ENCODE data around the gene MAML3.

The MAML3 gene

GRCh38 chr4:140126261-140126660, 27.7 kb downstream of the MAML3 start:
- DNase-seq (ENCODE audit: low read depth in 2 of 2), result no peak

DNA sequence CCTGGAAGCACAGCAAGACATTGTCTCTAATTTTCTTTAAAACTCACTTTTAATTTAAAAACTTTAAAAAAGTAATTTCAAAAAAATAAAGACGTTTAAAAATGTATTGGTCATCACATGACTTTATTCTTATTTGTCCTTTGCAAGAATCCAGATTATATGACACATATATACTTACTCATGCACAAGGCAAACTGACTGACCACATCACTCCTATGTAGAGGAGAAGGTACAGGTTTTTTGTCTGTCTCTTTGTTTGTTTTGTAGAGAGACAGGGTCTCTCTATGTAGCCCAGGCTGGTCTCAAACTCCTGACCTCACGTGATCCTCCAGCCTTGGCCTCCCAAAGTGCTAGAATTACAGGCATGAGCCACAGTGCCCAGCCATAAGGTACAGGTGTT, 28.6 kb downstream of the MAML3 start:
- no peak for DNase-seq (ENCODE audit: low read depth in 2 of 2)

GRCh38 chr4:140123666-140124377, 30.2 kb downstream of the MAML3 start:
- DNase-seq (ENCODE audit: low read depth in 2 of 2), result no peak

DNA sequence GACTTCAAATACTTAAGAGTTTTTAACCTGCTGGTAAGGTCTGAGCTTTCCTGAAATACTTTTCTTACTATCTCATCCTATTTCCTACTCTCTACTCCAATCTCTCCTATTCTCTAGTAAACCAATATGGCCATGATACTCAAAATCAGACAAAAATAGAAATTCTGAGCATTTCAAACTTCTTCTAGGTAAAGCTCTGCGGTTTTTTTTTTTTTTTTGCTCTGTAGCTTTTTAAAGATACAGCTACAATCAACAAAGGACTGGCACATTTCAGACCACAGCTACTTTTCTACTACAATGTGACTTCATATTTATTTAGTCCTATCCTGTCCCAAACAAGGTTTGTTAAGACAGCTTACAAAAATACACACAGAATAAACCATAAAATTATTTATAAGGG, 31.1 kb downstream of the MAML3 start:
- no peak for DNase-seq (ENCODE audit: low read depth in 2 of 2)

DNA sequence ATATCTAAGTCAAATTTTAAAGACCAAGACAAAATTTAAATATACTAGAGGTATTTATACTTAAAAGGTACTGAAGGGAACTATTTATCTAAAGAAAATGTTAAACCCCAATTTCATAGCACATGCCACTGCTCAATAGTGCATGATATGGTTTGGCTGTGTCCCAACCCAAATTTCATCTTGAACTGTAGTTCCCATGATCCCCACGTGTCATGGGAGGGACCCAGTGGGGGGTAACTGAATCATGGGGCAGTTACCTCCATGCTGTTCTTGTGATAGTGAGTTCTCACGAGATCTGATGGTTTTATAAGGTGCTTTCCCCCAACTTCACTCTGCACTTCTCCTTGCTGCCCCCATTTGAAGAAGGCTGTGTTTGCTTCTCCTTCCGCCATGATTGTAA, 32.3 kb downstream of the MAML3 start:
- no peak for DNase-seq (ENCODE audit: low read depth in 2 of 2)

DNA sequence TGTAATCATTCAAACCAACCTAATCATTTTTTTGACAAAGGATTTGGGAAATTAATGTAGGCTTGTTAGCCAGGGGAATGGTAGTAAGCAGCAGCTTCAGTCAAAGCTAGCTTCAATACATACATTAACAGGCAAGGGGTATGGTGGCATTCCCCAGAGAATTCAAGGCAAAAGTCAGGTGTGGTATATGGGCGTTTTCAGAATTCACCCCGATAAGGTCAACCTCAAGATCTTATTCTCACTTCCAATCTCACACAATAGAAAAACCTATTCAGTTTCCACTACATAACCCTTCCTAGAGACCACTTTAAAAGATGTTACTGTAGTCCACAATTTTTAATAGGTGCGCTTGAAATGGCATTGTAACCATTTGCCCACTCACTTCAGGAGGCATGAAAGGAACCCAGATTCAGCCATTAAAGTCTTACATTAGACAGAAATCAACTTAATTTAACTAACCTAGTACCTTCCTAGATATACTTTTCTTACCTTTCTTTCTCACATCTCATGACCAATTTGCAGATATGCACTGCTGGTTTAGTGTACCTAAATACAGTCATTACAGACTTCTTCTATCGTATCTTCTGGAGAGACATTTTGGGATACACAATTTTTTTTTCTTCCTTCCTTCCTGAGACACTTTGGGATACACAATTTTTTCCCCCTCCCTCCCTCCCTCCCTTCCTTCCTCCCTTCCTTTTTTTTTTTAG, 34.9 kb downstream of the MAML3 start:
- no peak for DNase-seq (ENCODE audit: low read depth in 2 of 2)

- no peak for DNase-seq (ENCODE audit: low read depth in 2 of 2)
Measured at GRCh38 chr4:140117947-140118346, 36.0 kb downstream of the MAML3 start.

DNA sequence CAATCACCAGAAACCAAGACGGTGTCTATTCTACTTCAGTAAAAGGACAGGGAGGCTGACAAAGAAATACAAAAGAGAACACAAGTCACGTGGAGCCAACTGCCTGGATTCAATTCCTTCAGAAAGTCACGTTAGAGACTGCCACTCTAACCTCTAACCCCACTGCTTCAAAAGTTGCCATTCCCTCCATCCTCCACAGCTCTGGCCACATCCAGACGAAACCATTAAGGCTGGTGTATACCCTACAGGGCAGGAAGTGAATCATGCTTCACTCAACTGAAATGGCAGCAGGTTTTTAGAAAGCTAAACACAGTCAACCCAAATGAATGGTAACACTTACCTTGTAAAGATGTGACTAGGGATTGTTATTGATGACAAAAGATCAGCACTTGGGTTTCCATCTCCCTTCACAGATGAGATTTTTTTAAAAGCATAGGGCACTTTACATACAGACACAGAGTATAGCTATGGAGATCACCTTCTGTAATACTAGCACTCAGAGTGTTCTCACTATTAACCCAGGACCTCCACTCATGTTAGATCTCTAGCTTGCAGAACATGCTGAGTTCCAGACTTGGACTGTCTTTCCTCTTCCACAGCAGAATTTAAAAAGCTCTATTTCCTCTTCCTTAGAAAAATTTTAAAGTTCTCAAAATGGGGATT, 37.4 kb downstream of the MAML3 start:
- no peak for DNase-seq (ENCODE audit: low read depth in 2 of 2)

GRCh38 chr4:140115140-140115539, 38.8 kb downstream of the MAML3 start:
- DNase-seq (ENCODE audit: low read depth in 2 of 2), result no peak

DNA sequence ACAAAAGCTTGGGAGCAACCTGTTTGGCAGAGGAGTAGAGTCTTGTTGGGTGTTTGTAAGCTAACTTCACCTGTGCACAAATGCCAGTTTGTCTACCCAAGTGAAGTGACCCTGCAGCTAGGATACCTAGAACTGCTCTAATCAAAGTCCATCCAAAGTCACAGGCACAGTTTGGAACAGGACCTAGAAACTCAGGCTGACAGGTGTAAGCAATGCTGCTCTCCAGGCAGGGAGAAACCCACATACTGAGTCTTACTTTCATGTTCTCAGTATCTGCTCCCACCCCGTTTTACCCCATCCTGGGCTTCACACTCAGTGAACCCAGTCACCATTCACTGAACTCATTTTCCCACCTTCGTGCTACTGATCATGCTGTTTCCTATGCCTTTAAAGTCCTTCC, 40.3 kb downstream of the MAML3 start:
- no peak for DNase-seq (ENCODE audit: low read depth in 2 of 2)

DNA sequence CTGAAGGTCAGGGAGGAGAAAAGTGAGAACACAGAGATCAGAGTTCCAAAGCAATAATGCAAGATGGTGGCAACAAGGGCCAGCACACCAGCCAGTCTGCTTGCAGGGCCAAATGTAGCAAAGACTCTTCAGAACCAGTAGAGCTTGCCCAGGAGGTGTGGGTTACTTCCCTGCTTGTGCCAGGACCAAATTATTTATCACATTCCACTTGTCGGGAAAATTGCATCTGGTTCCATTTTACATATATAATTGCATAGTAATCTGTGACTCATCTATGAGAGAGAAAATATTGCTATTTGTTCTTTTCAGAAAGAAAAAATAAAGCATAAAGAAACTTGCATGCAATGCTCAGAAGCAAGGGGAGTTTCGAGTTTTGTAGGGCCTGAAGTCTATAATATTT, 41.4 kb downstream of the MAML3 start:
- no peak for DNase-seq (ENCODE audit: low read depth in 2 of 2)

- no peak for DNase-seq (ENCODE audit: low read depth in 2 of 2)
Measured at GRCh38 chr4:140111256-140111655, 42.7 kb downstream of the MAML3 start.

GRCh38 chr4:140110542-140111215, 43.3 kb downstream of the MAML3 start:
- DNase-seq (ENCODE audit: low read depth in 2 of 2), result no peak

- DNase-seq (ENCODE audit: low read depth in 2 of 2), result no peak
Measured at GRCh38 chr4:140109737-140110136, 44.2 kb downstream of the MAML3 start.

DNA sequence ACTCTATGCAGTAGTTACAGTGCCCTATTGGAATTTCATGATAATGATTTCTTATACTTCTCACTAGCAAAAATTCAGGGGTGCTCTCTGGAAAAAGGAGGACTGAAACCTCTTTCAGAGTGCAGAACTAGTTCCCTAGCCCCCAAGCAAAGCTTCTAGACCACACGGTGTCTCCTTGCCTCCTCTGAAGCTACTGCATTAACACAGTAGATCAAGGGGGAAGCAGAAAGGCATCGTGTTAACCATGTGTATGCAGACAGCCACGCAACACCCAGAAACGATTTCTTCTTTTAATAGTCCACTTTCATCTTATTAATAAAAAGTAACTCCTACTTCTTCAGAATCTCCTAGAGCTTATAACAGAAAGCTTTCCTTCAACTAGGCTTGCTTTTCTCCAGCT, 44.7 kb downstream of the MAML3 start:
- no peak for DNase-seq (ENCODE audit: low read depth in 2 of 2)

DNA sequence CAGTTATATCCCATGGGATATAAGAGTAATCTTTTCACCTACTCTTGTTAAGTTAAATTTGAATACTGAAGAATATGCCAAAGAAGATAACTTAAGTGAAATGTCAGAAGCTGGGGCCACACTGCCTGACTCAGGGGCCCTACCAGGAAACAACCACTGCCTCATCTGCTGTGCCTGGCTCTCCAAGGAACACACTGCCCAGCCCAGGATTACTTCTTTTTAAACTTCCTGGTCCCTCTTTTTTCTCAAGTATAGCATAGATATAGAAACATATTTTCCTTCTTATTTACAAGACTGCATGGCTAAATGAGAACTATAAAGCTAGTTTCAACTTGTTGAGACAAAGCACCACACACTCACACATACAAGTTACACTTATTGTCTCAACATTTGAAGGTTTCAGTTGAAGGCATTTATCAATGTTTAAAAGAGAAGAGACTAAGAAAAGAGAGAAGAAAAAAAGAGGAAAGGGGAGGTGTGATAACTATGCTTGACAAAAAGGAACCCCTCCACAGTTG, 45.2 kb downstream of the MAML3 start:
- no peak for DNase-seq (ENCODE audit: low read depth in 2 of 2)

DNA sequence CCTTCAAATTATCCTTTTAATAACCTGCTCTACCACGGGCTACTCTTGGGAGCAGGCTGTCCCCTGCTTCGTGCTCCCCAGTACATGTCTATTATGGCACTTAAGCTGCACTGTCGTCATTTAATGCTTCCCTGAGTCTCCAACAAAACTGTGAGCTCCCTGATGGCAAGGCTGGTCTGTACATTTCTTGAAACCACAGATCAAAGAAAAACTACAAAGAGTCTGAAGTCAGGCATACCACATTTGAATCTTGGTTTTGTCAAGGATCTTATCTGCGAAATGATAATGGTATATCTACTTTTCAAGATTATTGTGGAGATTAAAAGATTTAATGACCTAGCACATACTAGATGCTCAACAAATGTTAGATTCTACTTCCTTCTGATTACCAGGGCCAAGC, 45.7 kb downstream of the MAML3 start:
- no peak for DNase-seq (ENCODE audit: low read depth in 2 of 2)

DNA sequence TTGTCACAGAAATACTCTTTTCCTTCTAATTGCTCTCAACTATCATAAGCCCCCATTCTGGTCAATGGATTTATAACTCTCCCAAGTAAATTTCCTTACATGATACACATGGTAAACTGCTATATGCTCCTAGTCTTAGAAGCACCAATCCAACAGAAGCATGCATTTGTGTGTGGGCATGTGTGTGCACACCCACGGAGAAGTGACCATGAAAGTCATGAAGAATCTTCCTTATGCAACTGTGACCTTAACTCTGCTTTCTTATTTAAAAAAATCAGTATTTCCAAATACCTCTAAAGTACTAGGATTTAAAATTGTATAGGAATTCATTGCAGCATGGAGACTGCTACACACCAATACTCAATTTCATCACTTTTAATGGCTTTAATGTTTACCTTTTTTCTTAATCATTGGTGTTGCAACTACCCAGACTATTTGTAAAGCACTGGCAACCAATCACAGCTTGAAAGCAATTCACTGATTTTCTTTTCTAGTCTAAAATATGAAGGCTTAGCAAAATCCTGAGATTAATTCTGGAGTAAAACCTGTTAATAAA, 47.6 kb downstream of the MAML3 start:
- DNase-seq (ENCODE audit: low read depth in 2 of 2), result no peak

- DNase-seq (ENCODE audit: low read depth in 2 of 2), result no peak
Measured at GRCh38 chr4:140105436-140105835, 48.5 kb downstream of the MAML3 start.

DNA sequence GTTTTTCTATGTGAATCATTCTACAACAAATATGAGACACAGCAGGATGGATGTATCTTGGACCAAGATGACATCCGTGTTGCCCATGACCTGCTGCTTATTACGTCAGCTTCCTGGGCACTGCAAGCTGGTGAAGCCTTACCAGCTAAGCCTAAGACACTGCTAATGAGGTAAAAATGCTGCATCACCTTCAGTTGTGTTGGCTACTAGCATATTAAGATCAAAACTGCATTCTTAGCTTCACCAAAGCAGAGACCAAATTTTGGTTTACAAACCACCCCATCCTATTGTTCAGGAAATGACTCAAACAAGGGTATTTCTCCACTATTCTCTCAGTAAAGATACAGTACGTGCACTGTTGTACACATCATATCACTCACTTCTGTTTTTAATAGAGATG, 50.3 kb downstream of the MAML3 start:
- DNase-seq (ENCODE audit: low read depth in 2 of 2), result no peak

- DNase-seq (ENCODE audit: low read depth in 2 of 2), result no peak
Measured at GRCh38 chr4:140102421-140102820, 51.6 kb downstream of the MAML3 start.

DNA sequence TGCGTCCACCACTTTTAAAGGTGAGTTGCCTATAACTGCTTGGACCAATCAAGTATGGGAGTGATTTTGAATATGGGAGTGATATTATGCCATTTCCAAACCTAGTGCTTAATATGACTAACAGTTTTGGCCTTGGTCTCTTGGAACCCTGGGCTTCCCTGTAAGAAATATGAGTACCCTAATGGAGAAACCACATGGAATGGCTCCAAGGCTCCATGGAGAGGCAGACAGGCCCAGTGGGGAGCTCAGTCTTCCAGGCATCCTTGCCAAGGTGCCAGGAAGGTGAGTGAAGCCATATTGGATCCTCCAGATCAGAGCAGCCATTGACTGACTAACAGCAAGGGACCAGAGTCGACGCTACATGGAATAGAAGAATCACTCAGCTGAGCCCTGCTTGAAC, 53.2 kb downstream of the MAML3 start:
- no peak for DNase-seq (ENCODE audit: low read depth in 2 of 2)
